CD4-positive, alpha-beta memory T cell (primary cell): ENCODE data around the gene PLGRKT. TPM values are rescaled to one million over a fixed set of nuclear protein-coding genes. Genes with fewer than 3 reads are reported as not detected.
"Not testable (repeated sequence)": the region's sequence is repeated elsewhere in the genome, so short reads cannot be mapped to it uniquely, and the experiment has no call there.

Source experiments
- CTCF ChIA-PET: fragments of 350-600 bp; sonication (Branson Sonifier 250); formaldehyde crosslinking; loops from one replicate; lab custom pipeline; 2021; ENCODE audit warnings: inconsistent platforms; ENCODE audit not compliant: partially characterized antibody; lab: Charles Lee
- POLR2A ChIA-PET: fragments of 350-600 bp; sonication (Branson Sonifier 250); formaldehyde crosslinking; loops from one replicate; lab custom pipeline; 2021; ENCODE audit not compliant: partially characterized antibody; lab: Charles Lee
- DNase-seq, 5 donors: peaks; one replicate each; pipeline versions ENCODE4 v3.0.0 to v3.0.0-alpha.2; 2020 to 2022; ENCODE audit warnings: mixed read lengths in 1 of 5
- H3K27ac ChIP-seq: one replicate; pipeline ENCODE4 v1.7.0; 2013; ENCODE audit warnings: low read depth, low read length
- H3K27me3 ChIP-seq: 2 replicates; pipeline ENCODE4 v1.7.0; 2013; ENCODE audit warnings: mild to moderate bottlenecking, low read length, moderate library complexity; ENCODE audit not compliant: insufficient read depth
- H3K36me3 ChIP-seq: 2 replicates; pipeline ENCODE4 v1.7.0; 2013; ENCODE audit warnings: mild to moderate bottlenecking, low read length, moderate library complexity; ENCODE audit not compliant: insufficient read depth
- H3K4me1 ChIP-seq: 2 replicates; pipeline ENCODE4 v1.7.0; 2013; ENCODE audit warnings: mild to moderate bottlenecking, low read length, moderate library complexity; ENCODE audit not compliant: insufficient read depth
- H3K4me3 ChIP-seq, 2 donors: one replicate each; pipeline ENCODE4 v1.7.0; 2013; ENCODE audit warnings: low read length in 2 of 2, mild to moderate bottlenecking in 1 of 2
- H3K9me3 ChIP-seq, 2 donors: one replicate each; pipeline ENCODE4 v1.7.0; 2013; ENCODE audit warnings: low read length in 2 of 2, control low read depth in 1 of 2; ENCODE audit not compliant: control insufficient read depth in 1 of 2
- H3K27ac Mint-ChIP-seq, 7 donors: one replicate each; pipeline ENCODE4 v1.8.0; 2020 to 2021; ENCODE audit warnings: mixed read lengths in 7 of 7, mild to moderate bottlenecking in 6 of 7, inconsistent platforms in 3 of 7, moderate library complexity in 3 of 7
- H3K27me3 Mint-ChIP-seq, 2 donors: one replicate each; pipeline ENCODE4 v1.8.0; 2020 to 2021; ENCODE audit warnings: mixed read lengths in 2 of 2
- H3K36me3 Mint-ChIP-seq, 2 donors: one replicate each; pipeline ENCODE4 v1.8.0; 2020 to 2021; ENCODE audit warnings: mixed read lengths in 2 of 2, inconsistent platforms in 1 of 2, mild to moderate bottlenecking in 1 of 2
- H3K4me1 Mint-ChIP-seq, 4 donors: one replicate each; pipeline ENCODE4 v1.8.0; 2020 to 2021; ENCODE audit warnings: mixed read lengths in 4 of 4, mild to moderate bottlenecking in 1 of 4
- H3K4me3 Mint-ChIP-seq, 8 donors: one replicate each; pipeline ENCODE4 v1.8.0; 2020 to 2021; ENCODE audit warnings: mixed read lengths in 8 of 8, mild to moderate bottlenecking in 7 of 8, moderate library complexity in 6 of 8, inconsistent platforms in 3 of 8
- H3K9me3 Mint-ChIP-seq, 8 donors: one replicate each; pipeline ENCODE4 v1.8.0; 2020 to 2021; ENCODE audit warnings: mixed read lengths in 8 of 8, mild to moderate bottlenecking in 5 of 8, inconsistent platforms in 3 of 8, moderate library complexity in 1 of 8
- intact Hi-C: fragments of 100-400 bp; cut with micrococcal nuclease; formaldehyde crosslinking; loops from one replicate; pipeline ENCODE4 v1.15.1; 2023
- polyA plus RNA-seq, 2 donors: library from polyadenylated mRNA; unstranded; fragments of 300-500 nt; fragmentation: Illumina TruSeq; gene quantifications; one replicate each; pipeline ENCODE4 v1.2.3, GENCODE V29; 2021
- total RNA-seq, 2 experiments: library from RNA; stranded (reverse); gene quantifications; one replicate each; pipeline ENCODE4 v1.2.3, GENCODE V29; 2021

Gene PLGRKT
- total and polyA plus RNA-seq, 4 experiments from 2014 or later: 20.0 to 101 (median 33.0) TPM

- H3K4me3 ChIP-seq: no peak overlapping the region
- intact Hi-C loops: no loop called here
- Mint-ChIP-seq H3K27ac (no peak overlapping the region), H3K9me3 (peaks cover 0 to 8% (median 6%) of the 10 kb centered on the region in 8 donors), H3K36me3 (peaks cover 3 to 7% of the 10 kb centered on the region in 2 donors), H3K4me3 (no peak overlapping the region), H3K4me1 (no peaks in the 10 kb centered on the region), H3K27me3 (no peaks in the 10 kb centered on the region)
- ChIA-PET CTCF (interaction anchor here (1.3 to 1.4 kb wide), 2 partner anchors 11 to 31 kb away, joined by 3 read pairs; partner anchors contain the start of gene CD274), POLR2A (no interaction called here)
- no peaks in the 10 kb centered on the region for H3K27me3 ChIP-seq
- DNase-seq: no peak
- H3K4me1 ChIP-seq: no peaks in the 10 kb centered on the region
- no peaks in the 10 kb centered on the region for H3K9me3 ChIP-seq
- H3K36me3 ChIP-seq: no peaks in the 10 kb centered on the region
- H3K27ac ChIP-seq: no peak overlapping the region
Observed at GRCh38 chr9:5480919-5481318, 43.2 kb upstream of the PLGRKT start.

- no peaks in the 10 kb centered on the region for H3K27me3 Mint-ChIP-seq
Observed at GRCh38 chr9:5479994-5480694, 42.4 kb upstream of the PLGRKT start.

GRCh38 chr9:5478206-5478605, 40.5 kb upstream of the PLGRKT start:
- H3K27ac Mint-ChIP-seq: no peak overlapping the region
- Histone ChIP-seq H3K36me3 (no peaks in the 10 kb centered on the region), H3K9me3 (no peaks in the 10 kb centered on the region), H3K4me3 (no peak overlapping the region), H3K27ac (no peak overlapping the region), H3K4me1 (no peaks in the 10 kb centered on the region), H3K27me3 (no peaks in the 10 kb centered on the region)
- ChIA-PET POLR2A (no interaction called here), CTCF (interaction anchor here (1.0 to 1.8 kb wide), 2 partner anchors 8 to 122 kb away, joined by 3 to 6 read pairs; no protein-coding TSS in a partner anchor)
- H3K27me3 Mint-ChIP-seq: no peaks in the 10 kb centered on the region
- peaks cover 3 to 15% of the 10 kb centered on the region in 2 donors for H3K36me3 Mint-ChIP-seq
- intact Hi-C loops: no loop called here
- no peak overlapping the region for H3K4me3 Mint-ChIP-seq
- peaks cover 0 to 12% (median 8%) of the 10 kb centered on the region in 8 donors for H3K9me3 Mint-ChIP-seq
- peaks cover 0 to 5% (median 0%) of the 10 kb centered on the region in 4 donors for H3K4me1 Mint-ChIP-seq
- DNase-seq: no peak

More at GRCh38 chr9:5479994-5480694, 42.4 kb upstream of the PLGRKT start:
- Histone ChIP-seq H3K9me3 (no peaks in the 10 kb centered on the region), H3K27me3 (no peaks in the 10 kb centered on the region), H3K27ac (no peak overlapping the region), H3K4me3 (no peak overlapping the region), H3K36me3 (no peaks in the 10 kb centered on the region), H3K4me1 (no peaks in the 10 kb centered on the region)
- Mint-ChIP-seq H3K27ac (no peak overlapping the region), H3K36me3 (peaks cover 3 to 12% of the 10 kb centered on the region in 2 donors), H3K4me1 (no peaks in the 10 kb centered on the region), H3K4me3 (no peak overlapping the region), H3K9me3 (peaks cover 0 to 12% (median 7%) of the 10 kb centered on the region in 8 donors)
- intact Hi-C loops: no loop called here
- no peak for DNase-seq
- ChIA-PET CTCF (interaction anchor here (1.3 to 1.4 kb wide), 3 partner anchors 10 to 294 kb away, joined by 3 read pairs; partner anchors contain the start of gene CD274), POLR2A (interaction anchor here (1.2 kb wide), 1 partner anchor 30 kb away, joined by 4 read pairs; the partner anchor contains the start of gene CD274)

- POLR2A ChIA-PET, H3K4me1 ChIP-seq, H3K27ac ChIP-seq, CTCF ChIA-PET, intact Hi-C loops, DNase-seq, H3K9me3 ChIP-seq, H3K4me1 Mint-ChIP-seq, H3K36me3 ChIP-seq, H3K4me3 Mint-ChIP-seq, H3K4me3 ChIP-seq, H3K27me3 Mint-ChIP-seq, H3K27me3 ChIP-seq: not testable (repeated sequence)
- peak overlapping the region in 1 of 7 donors; percentile 25 for H3K27ac Mint-ChIP-seq
- peaks cover 3 to 15% of the 10 kb centered on the region in 2 donors for H3K36me3 Mint-ChIP-seq
- H3K9me3 Mint-ChIP-seq: peaks cover 0 to 12% (median 8%) of the 10 kb centered on the region in 8 donors
Observed at GRCh38 chr9:5475611-5476010, 37.9 kb upstream of the PLGRKT start.

- Histone ChIP-seq H3K36me3 (peaks cover 9% of the 10 kb centered on the region), H3K4me3 (no peak overlapping the region), H3K4me1 (no peaks in the 10 kb centered on the region), H3K9me3 (no peaks in the 10 kb centered on the region), H3K27ac (no peak overlapping the region), H3K27me3 (no peaks in the 10 kb centered on the region)
- no peak for DNase-seq
- intact Hi-C loops: loop anchor here (5.0 kb wide), 1 partner anchor 41 kb away; the partner anchor contains the start of gene PDCD1LG2
- Mint-ChIP-seq H3K4me3 (no peak overlapping the region), H3K36me3 (peaks cover 32 to 35% of the 10 kb centered on the region in 2 donors), H3K27me3 (no peaks in the 10 kb centered on the region), H3K9me3 (peaks cover 0 to 10% (median under 1%) of the 10 kb centered on the region in 8 donors), H3K4me1 (peaks cover 0 to 5% (median 0%) of the 10 kb centered on the region in 4 donors), H3K27ac (peak overlapping the region in 1 of 7 donors; percentile 25)
- POLR2A ChIA-PET: no interaction called here
- CTCF ChIA-PET: interaction anchor here (1.2 kb wide), 1 partner anchor 10 kb away, joined by 3 read pairs; no protein-coding TSS in a partner anchor
Observed at GRCh38 chr9:5470816-5471215, 33.1 kb upstream of the PLGRKT start.

GRCh38 chr9:5470122-5470521, 32.4 kb upstream of the PLGRKT start:
- Mint-ChIP-seq H3K4me3 (no peak overlapping the region), H3K36me3 (peaks cover 37 to 39% of the 10 kb centered on the region in 2 donors), H3K27me3 (no peaks in the 10 kb centered on the region), H3K27ac (peak overlapping the region in 1 of 7 donors; percentile 34), H3K9me3 (peaks cover 0 to 5% (median 0%) of the 10 kb centered on the region in 8 donors), H3K4me1 (peaks cover 0 to 5% (median 1%) of the 10 kb centered on the region in 4 donors)
- Histone ChIP-seq H3K4me1 (no peaks in the 10 kb centered on the region), H3K36me3 (peaks cover 9% of the 10 kb centered on the region), H3K9me3 (no peaks in the 10 kb centered on the region), H3K27ac (no peak overlapping the region), H3K27me3 (no peaks in the 10 kb centered on the region), H3K4me3 (no peak overlapping the region)
- intact Hi-C loops: loop anchor here (5.0 kb wide), 1 partner anchor 42 kb away; the partner anchor contains the start of gene PDCD1LG2
- ChIA-PET POLR2A (interaction anchor here (1.0 kb wide), 1 partner anchor 33 kb away, joined by 5 read pairs; the partner anchor contains the start of gene PLGRKT), CTCF (interaction anchor here (1.2 to 1.8 kb wide), 2 partner anchors 10 to 120 kb away, joined by 3 to 10 read pairs; no protein-coding TSS in a partner anchor)
- no peak for DNase-seq

- Histone ChIP-seq H3K4me1 (no peaks in the 10 kb centered on the region), H3K9me3 (no peaks in the 10 kb centered on the region), H3K27me3 (no peaks in the 10 kb centered on the region), H3K36me3 (peaks cover 16% of the 10 kb centered on the region), H3K4me3 (no peak overlapping the region), H3K27ac (no peak overlapping the region)
- Mint-ChIP-seq H3K27me3 (no peaks in the 10 kb centered on the region), H3K9me3 (no peaks in the 10 kb centered on the region), H3K27ac (peak overlapping the region in 2 of 7 donors; percentile 1 to 67), H3K4me3 (no peak overlapping the region), H3K4me1 (peaks cover 0 to 2% (median 0%) of the 10 kb centered on the region in 4 donors), H3K36me3 (peaks cover 42 to 50% of the 10 kb centered on the region in 2 donors)
- intact Hi-C loops: no loop called here
- DNase-seq: no peak
- ChIA-PET CTCF (interaction anchor here (1.0 to 1.8 kb wide), 2 partner anchors 121 to 132 kb away, joined by 4 to 10 read pairs; no protein-coding TSS in a partner anchor), POLR2A (no interaction called here)
Observed at GRCh38 chr9:5468850-5469249, 31.1 kb upstream of the PLGRKT start.
